SK-N-SH treated with all-trans-retinoic acid at 6 μM for 48 hours (cell line): ENCODE results near the gene CDH8.

Source experiments
- ATAC-seq: fragments of 200-7000 bp; cut with Tn5 transposase; 3 replicates; pipeline ENCODE4 v1.9.1; 2020; ENCODE audit warnings: mild to moderate bottlenecking, moderate library complexity
- ARNTL ChIP-seq: fragments of 450-650 bp; formaldehyde crosslinking; IDR thresholded peaks from 2 replicates; pipeline ENCODE4 v1.5.0; 2020; ENCODE audit warnings: low read depth, mild to moderate bottlenecking, moderate library complexity, borderline replicate concordance
- BACH2 ChIP-seq: fragments of 250-450 bp; sonication (Bioruptor Pico); IDR thresholded peaks from 2 replicates; pipeline ENCODE4 v1.9.0; 2021; ENCODE audit warnings: mild to moderate bottlenecking, borderline replicate concordance
- CSDC2 ChIP-seq: fragments of 250-450 bp; sonication (Bioruptor Pico); IDR thresholded peaks from 2 replicates; pipeline ENCODE4 v1.5.0; 2020; ENCODE audit warnings: mild to moderate bottlenecking, moderate library complexity
- ISL1 ChIP-seq: fragments of 250-450 bp; sonication (Bioruptor Pico); IDR thresholded peaks from 2 replicates; pipeline ENCODE4 v2.1.2; 2022; ENCODE audit warnings: mild to moderate bottlenecking, moderate library complexity
- OSR1 ChIP-seq: fragments of 250-450 bp; sonication (Bioruptor Pico); IDR thresholded peaks from 2 replicates; pipeline ENCODE4 v1.8.0; 2022; ENCODE audit warnings: moderate library complexity, mild to moderate bottlenecking, inconsistent platforms
- PPARA ChIP-seq: fragments of 250-450 bp; sonication (Bioruptor Pico); IDR thresholded peaks from 2 replicates; pipeline ENCODE4 v1.5.0; 2020; ENCODE audit warnings: mild to moderate bottlenecking, borderline replicate concordance
- RARB ChIP-seq: fragments of 250-450 bp; sonication (Bioruptor Pico); IDR thresholded peaks from 2 replicates; pipeline ENCODE4 v1.8.0; 2021; ENCODE audit warnings: mild to moderate bottlenecking, moderate library complexity
- SNAI2 ChIP-seq: fragments of 250-450 bp; sonication (Bioruptor Pico); IDR thresholded peaks from 2 replicates; pipeline ENCODE4 v1.5.0; 2020; ENCODE audit warnings: mild to moderate bottlenecking, moderate library complexity
- TCF4 ChIP-seq: fragments of 250-450 bp; sonication (Bioruptor Pico); IDR thresholded peaks from 2 replicates; pipeline ENCODE4 v1.8.0; 2021; ENCODE audit warnings: mild to moderate bottlenecking, moderate library complexity, borderline replicate concordance
- TOX ChIP-seq: fragments of 250-450 bp; sonication (Bioruptor Pico); IDR thresholded peaks from 2 replicates; pipeline ENCODE4 v1.8.0; 2021; ENCODE audit warnings: mild to moderate bottlenecking, moderate library complexity, borderline replicate concordance
- ZC3H10 ChIP-seq: fragments of 250-450 bp; sonication (Bioruptor Pico); IDR thresholded peaks from 2 replicates; pipeline ENCODE4 v1.5.1; 2021; ENCODE audit warnings: mild to moderate bottlenecking, moderate library complexity
- ZFP3 ChIP-seq: fragments of 250-450 bp; sonication (Bioruptor Pico); IDR thresholded peaks from 2 replicates; pipeline ENCODE4 v1.5.0; 2020; ENCODE audit warnings: mild to moderate bottlenecking, moderate library complexity
- ZNF70 ChIP-seq: fragments of 450-650 bp; formaldehyde crosslinking; IDR thresholded peaks from 2 replicates; pipeline ENCODE4 v1.5.0; 2020; ENCODE audit warnings: mild to moderate bottlenecking, moderate library complexity
- ZNF8 ChIP-seq: fragments of 450-650 bp; formaldehyde crosslinking; IDR thresholded peaks from 2 replicates; pipeline ENCODE4 v1.5.0; 2020; ENCODE audit warnings: mild to moderate bottlenecking, moderate library complexity
- TF ChIP-seq, protein P1 (sequence below): fragments of 250-450 bp; sonication (Bioruptor Pico); IDR thresholded peaks from 2 replicates; pipeline ENCODE4 v1.5.1; 2020; ENCODE audit warnings: low read depth, mild to moderate bottlenecking, moderate library complexity
- TF ChIP-seq, protein P2 (sequence below): fragments of 250-450 bp; sonication (Bioruptor Pico); IDR thresholded peaks from 2 replicates; pipeline ENCODE4 v1.5.0; 2020; ENCODE audit warnings: mild to moderate bottlenecking, moderate library complexity
- TF ChIP-seq, protein P3 (sequence below): fragments of 250-450 bp; sonication (Bioruptor Pico); IDR thresholded peaks from 2 replicates; pipeline ENCODE4 v1.8.0; 2021; ENCODE audit warnings: low read depth, mild to moderate bottlenecking, moderate library complexity, borderline replicate concordance
- TF ChIP-seq, protein P4 (sequence below): fragments of 250-450 bp; sonication (Bioruptor Pico); IDR thresholded peaks from 2 replicates; pipeline ENCODE4 v1.8.0; 2020; ENCODE audit warnings: mild to moderate bottlenecking, moderate library complexity, borderline replicate concordance
- TF ChIP-seq, protein P5 (sequence below): fragments of 250-450 bp; sonication (Bioruptor Pico); IDR thresholded peaks from 2 replicates; pipeline ENCODE4 v1.5.1; 2021; ENCODE audit warnings: mild to moderate bottlenecking, moderate library complexity

Gene CDH8

DNA sequence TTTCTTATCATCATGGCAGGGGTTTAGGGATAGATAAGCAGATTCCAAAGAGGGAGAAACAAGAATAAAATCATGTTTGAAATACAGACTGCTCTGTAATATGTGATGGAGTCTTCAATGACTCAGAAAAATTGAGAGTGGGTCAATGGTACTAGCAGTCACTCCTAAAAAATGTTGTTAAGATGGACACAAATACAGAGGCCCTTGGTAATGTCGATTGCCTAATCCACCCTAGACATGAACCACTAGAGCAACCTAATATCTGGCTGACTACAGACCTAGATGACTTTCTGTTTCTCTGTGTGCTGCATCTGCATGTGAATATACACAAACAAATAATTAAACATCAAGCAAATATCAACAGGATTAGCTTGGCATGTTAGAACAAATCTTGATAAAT is 135.8 kb downstream of the CDH8 start:
- ATAC-seq = no peak
- TF ChIP-seq, protein P1, sequence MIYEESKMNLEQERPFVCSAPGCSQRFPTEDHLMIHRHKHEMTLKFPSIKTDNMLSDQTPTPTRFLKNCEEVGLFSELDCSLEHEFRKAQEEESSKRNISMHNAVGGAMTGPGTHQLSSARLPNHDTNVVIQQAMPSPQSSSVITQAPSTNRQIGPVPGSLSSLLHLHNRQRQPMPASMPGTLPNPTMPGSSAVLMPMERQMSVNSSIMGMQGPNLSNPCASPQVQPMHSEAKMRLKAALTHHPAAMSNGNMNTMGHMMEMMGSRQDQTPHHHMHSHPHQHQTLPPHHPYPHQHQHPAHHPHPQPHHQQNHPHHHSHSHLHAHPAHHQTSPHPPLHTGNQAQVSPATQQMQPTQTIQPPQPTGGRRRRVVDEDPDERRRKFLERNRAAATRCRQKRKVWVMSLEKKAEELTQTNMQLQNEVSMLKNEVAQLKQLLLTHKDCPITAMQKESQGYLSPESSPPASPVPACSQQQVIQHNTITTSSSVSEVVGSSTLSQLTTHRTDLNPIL (CRISPR knock-in tag) = no peak
- TF ChIP-seq, protein P2, sequence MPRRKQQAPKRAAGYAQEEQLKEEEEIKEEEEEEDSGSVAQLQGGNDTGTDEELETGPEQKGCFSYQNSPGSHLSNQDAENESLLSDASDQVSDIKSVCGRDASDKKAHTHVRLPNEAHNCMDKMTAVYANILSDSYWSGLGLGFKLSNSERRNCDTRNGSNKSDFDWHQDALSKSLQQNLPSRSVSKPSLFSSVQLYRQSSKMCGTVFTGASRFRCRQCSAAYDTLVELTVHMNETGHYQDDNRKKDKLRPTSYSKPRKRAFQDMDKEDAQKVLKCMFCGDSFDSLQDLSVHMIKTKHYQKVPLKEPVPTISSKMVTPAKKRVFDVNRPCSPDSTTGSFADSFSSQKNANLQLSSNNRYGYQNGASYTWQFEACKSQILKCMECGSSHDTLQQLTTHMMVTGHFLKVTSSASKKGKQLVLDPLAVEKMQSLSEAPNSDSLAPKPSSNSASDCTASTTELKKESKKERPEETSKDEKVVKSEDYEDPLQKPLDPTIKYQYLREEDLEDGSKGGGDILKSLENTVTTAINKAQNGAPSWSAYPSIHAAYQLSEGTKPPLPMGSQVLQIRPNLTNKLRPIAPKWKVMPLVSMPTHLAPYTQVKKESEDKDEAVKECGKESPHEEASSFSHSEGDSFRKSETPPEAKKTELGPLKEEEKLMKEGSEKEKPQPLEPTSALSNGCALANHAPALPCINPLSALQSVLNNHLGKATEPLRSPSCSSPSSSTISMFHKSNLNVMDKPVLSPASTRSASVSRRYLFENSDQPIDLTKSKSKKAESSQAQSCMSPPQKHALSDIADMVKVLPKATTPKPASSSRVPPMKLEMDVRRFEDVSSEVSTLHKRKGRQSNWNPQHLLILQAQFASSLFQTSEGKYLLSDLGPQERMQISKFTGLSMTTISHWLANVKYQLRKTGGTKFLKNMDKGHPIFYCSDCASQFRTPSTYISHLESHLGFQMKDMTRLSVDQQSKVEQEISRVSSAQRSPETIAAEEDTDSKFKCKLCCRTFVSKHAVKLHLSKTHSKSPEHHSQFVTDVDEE (CRISPR knock-in tag) = no peak
- TF ChIP-seq, protein P3, sequence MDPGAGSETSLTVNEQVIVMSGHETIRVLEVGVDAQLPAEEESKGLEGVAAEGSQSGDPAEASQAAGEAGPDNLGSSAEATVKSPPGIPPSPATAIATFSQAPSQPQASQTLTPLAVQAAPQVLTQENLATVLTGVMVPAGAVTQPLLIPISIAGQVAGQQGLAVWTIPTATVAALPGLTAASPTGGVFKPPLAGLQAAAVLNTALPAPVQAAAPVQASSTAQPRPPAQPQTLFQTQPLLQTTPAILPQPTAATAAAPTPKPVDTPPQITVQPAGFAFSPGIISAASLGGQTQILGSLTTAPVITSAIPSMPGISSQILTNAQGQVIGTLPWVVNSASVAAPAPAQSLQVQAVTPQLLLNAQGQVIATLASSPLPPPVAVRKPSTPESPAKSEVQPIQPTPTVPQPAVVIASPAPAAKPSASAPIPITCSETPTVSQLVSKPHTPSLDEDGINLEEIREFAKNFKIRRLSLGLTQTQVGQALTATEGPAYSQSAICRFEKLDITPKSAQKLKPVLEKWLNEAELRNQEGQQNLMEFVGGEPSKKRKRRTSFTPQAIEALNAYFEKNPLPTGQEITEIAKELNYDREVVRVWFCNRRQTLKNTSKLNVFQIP (CRISPR knock-in tag) = no peak
- TF ChIP-seq, protein P4, sequence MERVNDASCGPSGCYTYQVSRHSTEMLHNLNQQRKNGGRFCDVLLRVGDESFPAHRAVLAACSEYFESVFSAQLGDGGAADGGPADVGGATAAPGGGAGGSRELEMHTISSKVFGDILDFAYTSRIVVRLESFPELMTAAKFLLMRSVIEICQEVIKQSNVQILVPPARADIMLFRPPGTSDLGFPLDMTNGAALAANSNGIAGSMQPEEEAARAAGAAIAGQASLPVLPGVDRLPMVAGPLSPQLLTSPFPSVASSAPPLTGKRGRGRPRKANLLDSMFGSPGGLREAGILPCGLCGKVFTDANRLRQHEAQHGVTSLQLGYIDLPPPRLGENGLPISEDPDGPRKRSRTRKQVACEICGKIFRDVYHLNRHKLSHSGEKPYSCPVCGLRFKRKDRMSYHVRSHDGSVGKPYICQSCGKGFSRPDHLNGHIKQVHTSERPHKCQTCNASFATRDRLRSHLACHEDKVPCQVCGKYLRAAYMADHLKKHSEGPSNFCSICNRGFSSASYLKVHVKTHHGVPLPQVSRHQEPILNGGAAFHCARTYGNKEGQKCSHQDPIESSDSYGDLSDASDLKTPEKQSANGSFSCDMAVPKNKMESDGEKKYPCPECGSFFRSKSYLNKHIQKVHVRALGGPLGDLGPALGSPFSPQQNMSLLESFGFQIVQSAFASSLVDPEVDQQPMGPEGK (CRISPR knock-in tag) = no peak
- TF ChIP-seq BACH2 (CRISPR knock-in tag) (no peak), ZFP3 (CRISPR knock-in tag) (no peak), ZNF8 (CRISPR knock-in tag) (no peak), TCF4 (CRISPR knock-in tag) (no peak), TOX (CRISPR knock-in tag) (no peak), CSDC2 (no peak), ARNTL (CRISPR knock-in tag) (no peak)
- TF ChIP-seq, protein P5, sequence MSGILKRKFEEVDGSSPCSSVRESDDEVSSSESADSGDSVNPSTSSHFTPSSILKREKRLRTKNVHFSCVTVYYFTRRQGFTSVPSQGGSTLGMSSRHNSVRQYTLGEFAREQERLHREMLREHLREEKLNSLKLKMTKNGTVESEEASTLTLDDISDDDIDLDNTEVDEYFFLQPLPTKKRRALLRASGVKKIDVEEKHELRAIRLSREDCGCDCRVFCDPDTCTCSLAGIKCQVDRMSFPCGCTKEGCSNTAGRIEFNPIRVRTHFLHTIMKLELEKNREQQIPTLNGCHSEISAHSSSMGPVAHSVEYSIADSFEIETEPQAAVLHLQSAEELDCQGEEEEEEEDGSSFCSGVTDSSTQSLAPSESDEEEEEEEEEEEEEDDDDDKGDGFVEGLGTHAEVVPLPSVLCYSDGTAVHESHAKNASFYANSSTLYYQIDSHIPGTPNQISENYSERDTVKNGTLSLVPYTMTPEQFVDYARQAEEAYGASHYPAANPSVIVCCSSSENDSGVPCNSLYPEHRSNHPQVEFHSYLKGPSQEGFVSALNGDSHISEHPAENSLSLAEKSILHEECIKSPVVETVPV (CRISPR knock-in tag) = no peak

DNA sequence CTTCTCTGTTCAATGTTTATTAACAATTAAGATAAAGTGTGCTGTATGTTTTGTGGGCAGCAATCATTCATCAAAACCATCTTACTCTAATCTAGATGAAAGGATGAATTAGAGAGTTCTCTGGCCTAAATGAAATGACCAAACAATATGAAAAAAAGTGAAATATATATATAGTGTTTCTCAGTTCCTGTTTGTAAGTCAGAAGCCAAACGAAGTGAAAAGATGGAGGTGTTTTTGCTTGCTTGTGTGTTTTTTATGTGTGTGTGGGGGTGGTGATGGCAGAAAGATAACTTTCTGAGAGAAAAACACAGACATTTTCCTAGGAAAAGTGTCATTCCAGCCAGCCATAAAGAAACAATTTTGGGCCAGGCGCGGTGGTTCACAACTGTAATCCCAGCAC is 138.6 kb downstream of the CDH8 start:
- TF ChIP-seq ISL1 = no peak
- TF ChIP-seq ARNTL (CRISPR knock-in tag) = no peak
- no peak for TF ChIP-seq RARB (CRISPR knock-in tag)
- no peak for TF ChIP-seq PPARA (CRISPR knock-in tag)
- no peak for TF ChIP-seq ZC3H10
- TF ChIP-seq TOX (CRISPR knock-in tag) = no peak
- TF ChIP-seq, protein P3 (CRISPR knock-in tag) = no peak
- TF ChIP-seq BACH2 (CRISPR knock-in tag) = no peak
- no peak for TF ChIP-seq SNAI2 (CRISPR knock-in tag)
- no peak for TF ChIP-seq TCF4 (CRISPR knock-in tag)
- TF ChIP-seq, protein P4 (CRISPR knock-in tag) = no peak
- TF ChIP-seq CSDC2 = no peak
- TF ChIP-seq ZNF70 = no peak
- TF ChIP-seq OSR1 (CRISPR knock-in tag) = no peak
- no peak for TF ChIP-seq ZNF8 (CRISPR knock-in tag)
- ATAC-seq = no peak
